Stimulated activated naive CD8-positive, alpha-beta T cell treated with anti-CD3 and anti-CD28 coated beads, Interleukin-15, Interleukin-2, amounts not matched to agents 100 U/mL and 50 U/mL, for 24 hours (primary cell): ENCODE results near the gene MAP4K4.

Experiments used
- ATAC-seq: fragments of 150-1000 bp; cut with Tn5 transposase; one replicate; pipeline ENCODE4 v1.10.0; 2021
- DNase-seq: peaks from one replicate; pipeline ENCODE4 v3.0.0; 2021

The MAP4K4 gene

DNA sequence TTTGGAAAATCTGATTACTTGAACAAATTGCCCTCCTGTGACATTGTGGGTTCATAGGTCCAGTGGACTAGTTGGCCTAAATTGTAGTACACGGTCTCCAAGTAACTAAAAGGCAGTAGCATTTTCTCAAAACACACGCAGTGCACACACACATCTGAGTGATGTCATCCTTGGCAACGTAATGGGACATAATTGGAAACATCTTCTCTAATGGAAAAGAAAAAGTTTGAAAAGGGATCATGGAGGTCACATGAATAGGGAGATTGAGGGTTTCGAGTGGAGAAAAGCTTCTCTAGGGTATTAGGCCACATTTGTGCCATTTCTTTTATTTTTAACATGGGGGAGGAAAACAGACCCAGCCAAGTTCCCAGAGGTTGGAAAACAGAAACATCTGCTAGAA, 93.3 kb downstream of the MAP4K4 start:
- ATAC-seq (no peak), DNase-seq (no peak)

DNA sequence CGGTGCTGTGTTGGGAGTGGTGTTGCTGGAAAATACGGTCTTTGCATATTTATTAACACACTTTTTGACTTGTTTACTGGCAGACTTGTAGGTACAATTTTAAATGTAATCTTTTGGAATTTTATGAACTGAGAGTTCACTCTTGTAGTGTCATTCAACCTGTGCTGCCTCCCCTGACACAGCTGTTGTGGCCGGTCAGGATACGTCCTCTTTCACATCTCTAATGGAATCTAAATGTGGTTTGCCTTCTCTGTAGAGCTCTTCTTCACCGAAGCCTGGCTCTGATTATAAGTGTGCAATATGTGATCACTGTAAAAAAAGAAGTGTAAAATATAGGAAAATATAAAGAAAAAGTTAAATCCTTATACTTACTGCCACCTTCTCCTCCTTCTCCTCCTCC, 94.7 kb downstream of the MAP4K4 start:
- no peak for DNase-seq
- no peak for ATAC-seq

DNA sequence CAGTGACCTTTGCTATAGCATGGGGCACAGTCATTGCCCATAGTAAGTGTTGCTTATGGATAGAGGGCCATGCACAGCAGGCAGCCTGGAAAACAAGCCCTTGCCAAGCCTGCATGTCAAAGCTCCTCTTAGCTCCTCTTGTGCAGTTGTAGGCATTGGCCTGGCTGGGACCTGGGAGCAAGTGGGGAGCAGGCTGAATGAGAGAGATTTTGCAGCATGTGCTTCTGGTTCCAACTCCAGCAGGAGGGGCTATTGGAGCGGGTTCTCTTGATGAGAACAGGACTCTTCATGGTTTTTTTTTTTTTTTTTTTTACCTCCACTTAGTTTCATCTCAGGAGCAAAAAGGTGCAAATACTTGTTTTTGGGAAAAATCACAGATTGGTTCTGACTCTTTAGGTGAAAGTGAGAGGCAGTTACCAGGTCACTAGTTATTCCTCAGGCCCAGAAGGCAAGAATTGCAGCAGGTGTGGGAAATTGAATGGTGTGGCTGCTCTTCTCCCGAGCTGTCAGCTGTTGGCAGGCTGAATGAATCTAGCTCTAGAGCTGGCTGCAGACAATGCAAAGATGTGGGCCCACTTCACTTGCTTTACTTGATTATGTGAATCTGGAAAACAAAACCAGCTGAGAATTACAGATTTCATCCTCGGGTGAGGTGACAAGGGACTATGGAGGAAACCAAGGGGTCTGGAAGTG, 95.9 kb downstream of the MAP4K4 start:
- no peak for DNase-seq
- ATAC-seq: no peak

DNA sequence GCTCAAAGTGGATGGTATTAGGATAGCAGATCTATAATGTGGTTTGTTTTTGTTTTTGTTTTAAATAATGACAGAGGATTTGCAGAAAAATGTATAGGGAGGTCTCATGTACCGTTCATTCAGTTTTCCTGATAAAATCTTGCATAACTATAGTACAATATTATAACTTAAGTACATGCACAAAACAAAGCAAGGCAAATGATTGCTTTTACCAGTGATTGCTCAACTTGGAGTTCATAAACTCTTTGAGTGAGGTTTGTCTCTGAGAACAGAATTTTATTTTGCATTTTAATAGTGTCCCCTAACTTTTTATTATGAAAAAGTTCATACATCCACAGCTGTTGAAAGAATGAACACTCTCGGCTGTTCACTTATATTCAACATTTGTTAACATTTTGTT, 96.6 kb downstream of the MAP4K4 start:
- DNase-seq (no peak), ATAC-seq (no peak)

DNA sequence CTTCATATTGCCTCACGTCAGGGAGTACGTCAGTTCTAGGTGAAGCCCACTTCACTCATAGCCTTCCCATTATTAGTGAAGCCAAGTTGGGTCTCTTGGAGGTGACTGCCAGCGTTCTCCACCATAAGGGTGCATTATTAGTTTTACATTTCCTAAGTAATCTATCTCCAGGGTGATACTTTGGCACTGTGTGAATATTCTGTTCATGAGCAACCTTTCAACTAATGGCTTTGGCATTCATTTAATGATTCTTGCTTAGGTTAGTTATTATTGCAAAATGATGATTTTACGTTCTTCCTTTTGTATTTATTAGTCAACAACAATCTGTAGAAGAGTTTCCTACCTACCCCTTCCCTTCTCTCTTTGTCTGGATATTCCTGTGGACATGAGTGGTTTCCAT, 97.5 kb downstream of the MAP4K4 start:
- DNase-seq: no peak
- ATAC-seq: no peak

DNA sequence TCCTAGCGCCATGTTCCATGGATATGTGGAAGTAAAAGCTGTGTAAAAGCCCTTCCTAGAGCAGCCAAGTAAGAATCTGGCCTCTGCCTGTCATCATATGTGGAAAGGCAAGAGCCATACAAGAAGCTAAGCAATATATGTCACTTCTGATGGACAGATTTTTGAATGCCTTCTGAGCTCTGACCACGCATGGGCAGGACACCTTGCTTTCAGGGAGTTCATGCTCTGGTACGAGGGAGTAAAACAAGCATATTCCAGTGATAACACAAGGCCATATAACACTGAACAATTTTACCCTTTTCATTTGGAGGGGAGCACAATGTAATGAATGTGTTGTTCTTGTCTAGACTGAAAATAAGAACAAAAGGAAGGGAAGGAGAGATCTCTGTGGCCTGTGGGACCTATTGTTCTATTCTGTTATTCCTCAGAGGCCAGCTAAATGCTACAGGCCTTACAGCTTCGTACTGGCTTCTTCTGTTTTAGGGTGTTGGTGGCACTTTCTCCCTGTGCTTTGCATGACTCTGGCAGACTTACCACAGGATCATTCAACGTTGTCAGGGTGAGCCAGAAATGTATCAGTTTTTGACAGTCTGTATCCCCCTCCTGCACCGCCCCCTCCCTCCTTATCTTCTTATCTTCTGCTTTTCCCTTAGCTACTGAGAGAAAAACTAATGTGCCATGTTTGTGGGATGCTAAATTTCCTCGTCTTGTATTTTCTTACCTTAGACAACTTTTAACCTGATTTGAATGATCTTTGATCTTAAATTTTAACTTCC, 99.5 kb downstream of the MAP4K4 start:
- DNase-seq (no peak), ATAC-seq (no peak)

DNA sequence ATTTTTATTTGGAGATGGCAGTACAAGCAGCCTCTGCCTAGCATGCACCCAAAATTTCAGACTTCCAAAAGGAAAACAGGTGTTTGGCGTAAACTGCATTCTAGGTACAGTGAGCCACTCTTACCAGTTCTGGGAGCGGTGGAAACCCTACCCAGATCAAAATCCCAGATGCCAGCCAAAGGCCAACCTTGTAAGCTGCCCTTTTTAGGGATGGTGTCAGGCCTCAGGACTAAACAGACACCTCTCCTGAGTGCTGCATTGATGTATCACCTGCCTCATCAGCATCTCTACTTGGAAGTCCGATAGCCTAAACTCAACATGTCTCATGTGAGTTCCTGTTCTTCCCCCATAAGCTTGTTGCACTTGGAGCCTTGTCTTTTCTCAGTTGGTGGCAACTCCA, 104.0 kb downstream of the MAP4K4 start:
- ATAC-seq (no peak), DNase-seq (no peak)

DNA sequence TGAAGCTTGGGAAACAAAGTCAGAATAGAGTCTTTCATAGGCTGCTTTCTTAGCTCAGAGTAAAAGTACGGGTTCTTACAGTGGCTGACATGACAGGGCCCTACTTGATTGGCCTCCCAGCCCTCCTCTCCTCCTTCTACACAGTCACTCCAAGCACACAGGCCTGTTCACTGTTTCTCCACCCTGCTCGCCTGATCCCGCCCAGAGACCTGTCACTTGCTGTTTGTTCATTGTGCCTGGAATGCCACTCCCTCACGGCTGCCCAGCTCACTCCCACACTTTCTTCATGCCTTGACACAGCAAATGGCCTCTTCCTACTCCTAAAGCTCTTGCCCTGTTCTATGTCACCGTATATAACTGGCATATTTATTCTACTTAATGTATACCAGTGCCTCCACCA, 104.8 kb downstream of the MAP4K4 start:
- DNase-seq (no peak), ATAC-seq (no peak)

DNA sequence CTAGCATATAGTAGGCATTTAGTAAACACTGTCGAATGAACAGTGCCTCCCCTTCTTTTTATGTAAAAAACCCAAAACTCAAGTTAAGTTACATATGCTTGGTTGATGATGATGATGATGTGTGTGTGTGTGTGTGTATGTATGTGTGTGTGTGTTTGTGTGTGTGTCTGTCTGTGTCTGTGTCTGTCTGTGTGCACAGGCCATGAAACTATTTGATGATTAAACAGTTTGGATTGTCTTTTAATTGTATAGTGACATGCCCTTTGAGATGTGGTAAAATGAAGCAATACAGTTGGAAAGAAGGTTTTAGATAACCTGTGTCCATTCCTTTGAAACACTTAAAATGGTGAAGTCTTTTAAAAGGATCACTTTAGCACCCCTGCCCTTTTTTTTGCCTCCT, 105.6 kb downstream of the MAP4K4 start:
- no peak for ATAC-seq
- DNase-seq: no peak

DNA sequence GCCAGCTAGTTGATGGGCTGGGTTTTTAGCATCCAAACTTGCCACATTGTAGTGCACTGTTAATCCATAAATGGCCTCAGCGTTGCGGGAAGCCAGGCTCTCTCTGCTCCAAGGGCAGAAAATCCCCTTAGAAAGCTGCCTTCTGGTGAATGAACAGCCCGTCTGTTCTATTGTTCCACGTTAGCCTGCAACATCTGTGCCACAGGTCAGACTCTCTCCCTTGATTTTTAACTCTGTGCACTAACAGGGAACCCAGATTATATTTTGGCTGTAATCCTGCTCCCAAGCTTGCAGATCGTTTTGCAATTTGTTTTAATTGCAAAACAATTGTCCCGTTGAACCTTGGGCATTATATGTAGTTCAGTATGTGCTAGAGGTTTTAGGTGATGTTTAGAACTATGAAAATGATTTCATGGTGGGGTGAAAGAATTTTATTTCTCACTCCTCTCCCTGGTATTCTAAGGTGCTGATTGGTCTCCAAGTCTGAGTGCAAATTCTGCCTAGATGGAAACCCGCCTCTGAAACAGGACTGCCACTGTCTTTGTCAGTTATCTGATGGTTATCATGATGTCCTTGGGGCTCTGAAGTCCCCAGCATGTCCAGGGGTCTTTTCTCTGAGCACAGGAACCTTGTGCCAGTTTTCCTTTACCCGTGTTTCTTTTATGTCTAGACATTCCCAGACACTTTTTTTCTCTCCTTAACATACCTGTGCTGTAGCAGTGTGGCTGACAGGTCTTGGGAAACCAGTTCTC, 106.6 kb downstream of the MAP4K4 start:
- no peak for DNase-seq

DNA sequence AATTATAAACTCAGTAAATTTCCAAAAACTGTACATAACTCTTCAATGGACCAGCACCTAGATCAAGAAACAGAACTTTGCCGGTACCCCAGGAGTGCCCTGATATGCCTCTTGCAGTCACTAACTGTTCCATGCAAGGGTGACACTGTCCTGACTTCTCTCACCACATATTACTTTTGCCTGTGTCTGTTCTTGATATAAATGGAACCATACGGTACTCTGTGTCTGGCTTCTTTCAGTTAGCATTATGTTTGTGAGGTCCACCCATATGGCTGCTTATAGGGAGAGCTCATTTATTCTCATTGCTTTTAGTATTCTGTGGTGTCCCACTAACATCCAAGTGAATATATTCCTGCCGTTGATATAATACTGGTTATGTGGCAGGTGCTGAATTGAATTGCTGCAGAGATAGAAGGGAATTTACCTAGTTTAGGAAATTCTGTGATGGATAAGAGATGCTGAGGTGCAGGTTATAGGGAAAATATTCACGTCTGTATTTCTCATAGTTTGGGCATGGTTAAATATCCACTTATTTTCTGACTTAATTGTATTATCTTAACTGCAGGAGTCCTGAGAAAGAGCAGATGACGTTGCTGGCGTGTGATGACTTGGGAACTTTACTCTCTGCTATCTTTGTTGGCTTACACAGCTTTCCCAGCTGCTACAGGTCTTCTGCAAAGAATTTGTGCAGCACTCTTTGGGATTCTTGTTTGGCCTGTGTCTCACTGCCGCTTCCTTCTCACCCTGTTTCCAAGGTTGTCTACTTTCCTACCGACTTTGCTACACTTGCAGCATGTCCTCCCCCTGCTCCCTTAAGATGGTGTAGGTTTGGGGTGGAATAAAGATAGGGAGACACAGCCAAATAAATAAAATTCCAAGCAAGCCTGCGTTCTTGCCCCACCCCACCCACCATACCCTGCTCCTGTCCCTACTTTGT, 107.9 kb downstream of the MAP4K4 start:
- DNase-seq: no peak
- no peak for ATAC-seq

More for the DNA sequence above, 106.6 kb downstream of the MAP4K4 start:
- ATAC-seq: no peak

DNA sequence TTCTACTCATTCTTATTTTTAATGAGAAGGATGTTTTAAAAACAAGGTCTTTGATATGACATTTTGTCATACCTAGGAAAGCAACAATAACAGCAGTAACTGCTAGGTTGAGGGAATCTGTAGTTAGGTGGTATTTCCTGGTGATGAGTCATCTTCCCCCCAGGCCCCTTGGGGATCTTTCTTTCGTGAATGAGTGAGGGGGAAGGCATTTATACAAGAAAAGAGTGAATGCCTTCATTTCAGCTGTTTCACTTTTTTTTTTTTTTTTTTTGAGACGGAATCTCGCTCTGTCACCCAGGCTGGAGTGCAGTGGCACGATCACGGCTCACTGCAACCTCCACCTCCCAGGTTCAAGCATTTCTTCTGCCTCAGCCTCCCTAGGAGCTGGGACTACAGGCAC, 108.6 kb downstream of the MAP4K4 start:
- peak; percentile 72 for ATAC-seq

DNA sequence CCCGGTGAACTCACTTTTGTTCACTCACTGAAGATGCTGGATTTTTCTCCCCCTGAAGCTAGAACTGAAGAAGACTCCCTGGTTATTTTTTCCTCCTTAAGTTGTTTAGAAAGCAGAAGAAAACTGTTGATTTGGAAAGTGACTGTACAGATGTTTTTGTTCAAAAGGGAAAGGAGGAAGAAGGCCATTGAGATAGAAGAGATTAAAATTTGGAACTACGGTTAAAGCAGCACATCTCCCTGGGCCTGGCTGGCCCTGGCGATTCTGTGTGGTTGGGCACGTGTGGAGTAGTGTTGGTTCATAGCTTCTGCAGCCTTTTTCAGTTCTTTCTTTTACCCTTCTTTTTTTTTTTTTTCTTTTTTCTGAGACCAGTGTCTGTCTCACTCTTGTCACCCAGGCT, 109.2 kb downstream of the MAP4K4 start:
- ATAC-seq (no peak), DNase-seq (no peak)

More for the DNA sequence above, 108.6 kb downstream of the MAP4K4 start:
- peak; percentile 28 for DNase-seq

DNA sequence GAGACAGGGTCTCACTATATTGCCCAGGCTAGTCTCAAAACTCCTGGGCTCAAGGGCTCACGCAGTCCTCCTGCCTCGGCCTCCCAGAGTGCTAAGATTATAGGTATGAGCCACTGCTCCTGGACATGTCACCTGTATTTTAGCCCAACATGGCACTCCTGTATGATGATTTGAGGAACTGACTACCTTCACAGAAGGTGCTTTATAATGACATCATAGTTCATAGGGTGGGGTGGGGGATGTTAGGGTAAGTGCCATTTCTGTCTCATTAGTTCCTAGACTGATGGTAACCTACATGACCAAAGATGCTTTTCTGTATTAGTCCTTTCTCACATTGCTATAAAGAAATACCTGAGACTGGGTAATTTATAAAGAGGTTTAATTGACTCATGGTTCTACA, 109.7 kb downstream of the MAP4K4 start:
- ATAC-seq (no peak), DNase-seq (no peak)

DNA sequence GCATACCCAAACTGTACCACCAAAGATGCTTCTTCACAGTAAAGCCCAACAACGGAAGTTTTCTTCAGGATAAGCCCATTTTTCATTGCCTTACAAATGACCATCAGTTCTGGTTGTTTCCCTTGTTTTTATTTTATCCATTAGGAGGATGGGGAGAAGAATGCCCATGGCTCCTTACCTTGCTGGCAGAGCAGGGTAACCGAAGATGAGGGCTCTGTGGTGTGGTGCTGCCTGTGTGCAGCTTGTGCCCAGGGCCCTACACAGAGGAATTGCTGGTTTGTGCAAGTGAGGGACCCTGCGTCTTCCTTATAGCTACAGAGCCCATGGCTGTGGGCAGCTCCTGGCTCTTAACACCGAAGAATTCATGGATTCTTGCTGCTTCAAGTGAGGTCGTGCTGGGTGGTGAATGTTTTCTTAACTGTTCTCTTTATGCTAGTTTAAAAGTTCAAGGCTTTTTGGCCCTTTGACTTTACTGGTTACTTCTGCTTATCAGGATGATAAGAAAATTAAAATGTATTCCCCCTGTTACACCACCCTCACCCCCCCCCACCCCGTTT, 110.6 kb downstream of the MAP4K4 start:
- ATAC-seq: no peak
- no peak for DNase-seq

DNA sequence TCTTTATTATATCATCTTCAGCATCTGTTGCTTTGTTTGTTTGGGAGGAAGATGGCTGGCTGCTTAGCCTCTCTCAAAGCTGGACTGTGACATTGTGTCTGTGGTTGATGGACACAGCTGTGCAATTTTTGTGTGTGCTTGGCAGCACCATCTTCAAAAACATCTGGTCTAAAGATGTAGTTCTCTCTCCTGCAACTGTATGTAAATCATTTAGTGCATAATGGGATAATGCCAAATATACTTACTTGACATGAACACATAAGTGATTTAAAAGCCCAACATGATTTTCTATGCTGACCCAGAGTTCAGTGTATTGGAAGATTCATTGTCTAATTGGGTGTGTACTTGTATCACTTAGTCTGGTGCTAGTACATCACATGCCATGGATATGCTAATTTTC, 112.2 kb downstream of the MAP4K4 start:
- ATAC-seq: no peak
- DNase-seq: no peak

DNA sequence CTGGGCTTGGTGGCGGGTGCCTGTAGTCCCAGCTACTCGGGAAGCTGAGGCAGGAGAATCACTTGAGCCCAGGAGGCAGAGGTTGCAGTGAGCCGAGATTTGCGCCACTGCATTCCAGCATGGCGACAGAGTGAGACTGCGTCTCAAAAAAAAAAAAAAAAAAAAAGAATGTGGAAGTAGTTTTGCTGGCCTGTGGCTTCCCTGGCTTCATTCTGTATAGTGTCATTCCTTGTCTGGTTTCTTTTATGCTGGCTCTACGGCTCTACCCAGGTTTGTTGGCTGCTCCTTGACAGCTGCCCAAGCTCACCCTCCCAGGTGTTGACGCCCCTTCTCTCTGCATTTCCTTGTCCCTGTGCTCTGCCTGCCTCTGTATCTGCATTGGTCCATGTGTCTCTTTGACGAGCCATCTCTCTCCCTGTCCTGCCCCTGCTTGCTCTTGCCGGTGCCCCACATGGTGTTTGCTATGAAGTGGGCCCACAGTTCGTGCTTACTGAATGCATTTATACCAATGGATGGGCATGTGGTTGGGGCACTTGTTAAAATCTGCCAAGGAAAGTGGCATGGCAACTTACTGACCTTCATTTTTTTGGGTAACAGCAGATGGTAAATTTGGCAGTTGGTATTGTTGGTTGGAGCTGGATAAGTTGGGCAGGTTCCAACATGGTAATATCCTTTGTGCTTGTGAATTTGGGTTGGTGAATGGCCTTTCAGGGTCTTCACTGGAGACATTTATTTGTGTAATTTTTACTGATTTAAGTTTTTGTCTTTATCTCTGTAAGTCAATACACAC, 113.9 kb downstream of the MAP4K4 start:
- no peak for DNase-seq

DNA sequence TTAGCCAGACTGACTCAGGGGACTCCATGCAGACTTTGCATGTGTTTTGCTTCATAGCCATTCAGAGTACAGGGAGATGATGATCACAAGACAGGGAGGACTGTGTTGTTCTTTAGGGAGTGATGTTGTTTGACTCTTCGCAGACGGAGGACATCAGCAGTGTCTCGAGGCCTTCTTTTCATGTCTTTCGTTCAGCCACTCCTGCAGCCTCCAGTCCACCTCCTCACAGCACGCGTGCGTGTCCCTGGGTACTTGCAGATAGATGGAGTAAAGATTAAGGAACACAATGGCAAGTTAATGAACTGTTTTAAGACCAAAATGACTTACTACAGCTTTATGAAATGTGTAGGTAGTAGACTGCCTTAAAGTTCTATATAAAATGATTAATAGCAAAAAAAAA, 114.7 kb downstream of the MAP4K4 start:
- no peak for DNase-seq
- no peak for ATAC-seq

More for the DNA sequence above, 113.9 kb downstream of the MAP4K4 start:
- no peak for ATAC-seq

DNA sequence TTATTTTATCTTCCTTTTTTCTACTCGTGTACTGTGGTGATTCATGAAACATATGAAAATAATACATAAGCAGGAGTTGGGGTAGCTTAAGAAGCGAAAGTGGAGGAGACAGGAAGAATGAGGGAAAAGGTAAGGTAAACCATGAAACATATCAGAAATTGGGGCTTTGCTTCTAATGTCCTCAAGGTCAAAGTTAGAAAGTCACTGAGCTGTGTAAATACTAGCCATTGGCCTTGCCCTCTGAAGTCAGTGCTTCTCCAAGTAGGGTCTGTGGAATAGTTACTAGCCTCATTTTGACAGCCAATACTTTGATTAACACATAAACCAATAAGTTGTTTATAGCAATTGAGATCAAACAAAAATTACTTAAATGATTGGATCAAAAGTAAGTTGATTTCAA, 117.2 kb downstream of the MAP4K4 start:
- ATAC-seq (no peak), DNase-seq (no peak)

DNA sequence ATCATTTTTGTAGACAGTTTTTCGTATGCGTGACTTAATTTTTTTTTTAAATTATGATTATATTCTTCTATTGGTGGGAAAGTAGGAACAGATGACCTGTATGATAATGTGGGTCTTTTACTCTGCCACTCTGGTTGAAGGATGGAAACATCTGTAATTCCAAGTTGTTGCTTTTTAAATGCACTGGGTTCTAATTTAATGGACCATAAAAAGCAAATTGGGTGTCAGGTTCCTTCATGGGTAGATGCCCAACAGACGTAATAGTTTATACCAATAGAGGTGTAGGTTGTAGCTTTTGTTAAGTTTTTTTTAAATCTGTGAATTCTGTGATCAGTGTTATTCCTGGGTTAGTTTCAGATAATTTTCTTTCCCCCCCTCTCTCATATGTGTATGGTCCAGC, 117.6 kb downstream of the MAP4K4 start:
- DNase-seq: no peak

More for the DNA sequence above, 117.6 kb downstream of the MAP4K4 start:
- ATAC-seq: no peak
